Liver (tissue), 1 donor: Measurements from ENCODE around the gene TMTC2.

Experiments used
- TAF1 ChIP-seq: conservative IDR thresholded peaks from 2 replicates; pipeline ENCODE4 v1.6.1; 2016; ENCODE audit warnings: antibody characterized with exemption, mild to moderate bottlenecking
- TF ChIP-seq, protein P1 (sequence below): IDR thresholded peaks from 2 replicates; pipeline ENCODE4 v1.6.1; 2016; ENCODE audit warnings: antibody characterized with exemption
- donor health status: healthy.

DNA sequence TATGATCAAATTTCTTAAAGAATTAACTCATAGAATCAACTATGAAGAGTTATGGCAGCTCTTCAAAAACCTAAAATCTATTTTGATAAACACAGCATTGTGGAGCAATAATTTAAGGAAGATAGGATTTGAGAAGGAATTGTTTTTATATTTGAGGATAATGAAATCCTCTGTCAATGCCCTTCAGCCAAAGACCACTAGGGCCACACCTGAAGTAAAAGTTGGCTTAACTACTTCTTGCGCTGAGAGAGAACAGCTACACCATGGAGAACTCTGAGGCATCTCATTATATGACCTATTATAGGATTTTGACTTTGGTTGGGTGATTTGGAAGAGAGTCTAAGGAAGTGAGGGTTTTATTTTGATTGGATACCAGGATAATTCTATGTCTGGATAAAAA, 237.2 kb downstream of the TMTC2 start:
- TF ChIP-seq TAF1: no peak
- TF ChIP-seq, protein P1, sequence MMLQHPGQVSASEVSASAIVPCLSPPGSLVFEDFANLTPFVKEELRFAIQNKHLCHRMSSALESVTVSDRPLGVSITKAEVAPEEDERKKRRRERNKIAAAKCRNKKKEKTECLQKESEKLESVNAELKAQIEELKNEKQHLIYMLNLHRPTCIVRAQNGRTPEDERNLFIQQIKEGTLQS: no peak
